Measurements from ENCODE around the gene MTMR3. TPM values are rescaled to one million over a fixed set of nuclear protein-coding genes. Genes with fewer than 3 reads are reported as not detected.

The MTMR3 gene
- total and polyA plus RNA-seq, 2 donors (not counting 1 experiment from before 2014, with no cell fraction given), result 31.7 to 67.8 TPM

GRCh38 chr22:30025221-30025620, 142.2 kb downstream of the MTMR3 start:
- TF ChIP-seq CTCF (IDR thresholded peaks at IDR 0.05) (no peak), EZH2 (IDR thresholded peaks at IDR 0.05; ENCODE audit: borderline replicate concordance, insufficient read depth, low read depth, low read length, poor library complexity, severe bottlenecking) (no peak)
- no peak for ATAC-seq (ENCODE audit: low read depth)
- no peaks in the 10 kb centered on the region for H3K4me1 Mint-ChIP-seq
- no peak overlapping the region for H3K27ac Mint-ChIP-seq
- H3K4me1 ChIP-seq (ENCODE audit: control insufficient read depth in 2 of 2, insufficient read depth in 2 of 2, low read length in 2 of 2), result no peaks in the 10 kb centered on the region
- no peak overlapping the region for H3K9ac ChIP-seq (ENCODE audit: low read length)
- no peak for DNase-seq
- no peaks in the 10 kb centered on the region for H3K9me3 ChIP-seq (ENCODE audit: control extremely low read depth in 1 of 3, control insufficient read depth in 2 of 3, insufficient read depth in 1 of 3, low read length in 2 of 3)
- 72% methylated on average over 3 of the region's 3 CpGs for WGBS (ENCODE audit: insufficient coverage)
- no peak overlapping the region for H3K4me3 ChIP-seq (ENCODE audit: control extremely low read depth in 1 of 5, extremely low read depth in 1 of 5, insufficient read depth in 1 of 5, low read depth in 2 of 5, low read length in 4 of 5)
- no peak overlapping the region for H3K4me2 ChIP-seq (replicated peaks; ENCODE audit: low read depth, low read length, poor library complexity, severe bottlenecking)
- H3K27me3 Mint-ChIP-seq, result no peaks in the 10 kb centered on the region
- intact Hi-C loops (cut with micrococcal nuclease), result no loop called here
- no peak overlapping the region for H2AFZ ChIP-seq (ENCODE audit: insufficient read depth, low read depth, low read length, poor library complexity, severe bottlenecking)
- H3K27ac ChIP-seq (ENCODE audit: low read length in 2 of 2), result no peak overlapping the region
- no peaks in the 10 kb centered on the region for H3K79me2 ChIP-seq (ENCODE audit: control insufficient read depth, insufficient read depth, low read length)
- POLR2A ChIA-PET, result no interaction called here
- H3K9me3 Mint-ChIP-seq (ENCODE audit: insufficient read depth), result no peaks in the 10 kb centered on the region
- no peaks in the 10 kb centered on the region for H4K20me1 ChIP-seq (ENCODE audit: control insufficient read depth, insufficient read depth, low read length, poor library complexity, severe bottlenecking)
- no peak overlapping the region for H3K4me3 Mint-ChIP-seq
- H3K36me3 ChIP-seq (replicated peaks in 1 of 2; ENCODE audit: control extremely low read depth in 1 of 2, control insufficient read depth in 1 of 2, extremely low read depth in 1 of 2, insufficient read depth in 2 of 2, low read length in 1 of 2), result peaks cover 4 to 67% of the 10 kb centered on the region in 2 experiments
- no peaks in the 10 kb centered on the region for H3K27me3 ChIP-seq (replicated peaks in 1 of 4; ENCODE audit: control extremely low read depth in 1 of 4, control insufficient read depth in 3 of 4, insufficient read depth in 4 of 4, low read length in 3 of 4)
- CTCF ChIA-PET, result interaction anchor here (1.2 kb wide), 1 partner anchor 20 kb away, joined by 3 read pairs; no protein-coding TSS in a partner anchor

GRCh38 chr22:30026756-30027155, 143.8 kb downstream of the MTMR3 start:
- ATAC-seq (ENCODE audit: low read depth) (no peak), DNase-seq (no peak)
- H3K27me3 ChIP-seq (replicated peaks in 1 of 4; ENCODE audit: control extremely low read depth in 1 of 4, control insufficient read depth in 3 of 4, insufficient read depth in 4 of 4, low read length in 3 of 4), result no peaks in the 10 kb centered on the region
- H3K79me2 ChIP-seq (ENCODE audit: control insufficient read depth, insufficient read depth, low read length), result no peaks in the 10 kb centered on the region
- Mint-ChIP-seq H3K27me3 (no peaks in the 10 kb centered on the region), H3K4me3 (no peak overlapping the region), H3K27ac (no peak overlapping the region), H3K9me3 (ENCODE audit: insufficient read depth) (no peaks in the 10 kb centered on the region), H3K4me1 (no peaks in the 10 kb centered on the region)
- no peak overlapping the region for H3K27ac ChIP-seq (ENCODE audit: low read length in 2 of 2)
- no peaks in the 10 kb centered on the region for H3K4me1 ChIP-seq (ENCODE audit: control insufficient read depth in 2 of 2, insufficient read depth in 2 of 2, low read length in 2 of 2)
- H3K9me3 ChIP-seq (ENCODE audit: control extremely low read depth in 1 of 3, control insufficient read depth in 2 of 3, insufficient read depth in 1 of 3, low read length in 2 of 3), result no peaks in the 10 kb centered on the region
- no peak overlapping the region for H3K9ac ChIP-seq (ENCODE audit: low read length)
- H2AFZ ChIP-seq (ENCODE audit: insufficient read depth, low read depth, low read length, poor library complexity, severe bottlenecking), result no peak overlapping the region
- WGBS (ENCODE audit: insufficient coverage), result 100% methylated on average over 2 of the region's 2 CpGs
- peaks cover 4 to 52% of the 10 kb centered on the region in 2 experiments for H3K36me3 ChIP-seq (replicated peaks in 1 of 2; ENCODE audit: control extremely low read depth in 1 of 2, control insufficient read depth in 1 of 2, extremely low read depth in 1 of 2, insufficient read depth in 2 of 2, low read length in 1 of 2)
- intact Hi-C loops (cut with micrococcal nuclease), result no loop called here
- H4K20me1 ChIP-seq (ENCODE audit: control insufficient read depth, insufficient read depth, low read length, poor library complexity, severe bottlenecking), result no peaks in the 10 kb centered on the region
- no peak overlapping the region for H3K4me2 ChIP-seq (replicated peaks; ENCODE audit: low read depth, low read length, poor library complexity, severe bottlenecking)
- TF ChIP-seq EZH2 (IDR thresholded peaks at IDR 0.05; ENCODE audit: borderline replicate concordance, insufficient read depth, low read depth, low read length, poor library complexity, severe bottlenecking) (no peak), CTCF (IDR thresholded peaks at IDR 0.05) (no peak)
- POLR2A ChIA-PET, result no interaction called here
- CTCF ChIA-PET, result no interaction called here
- no peak overlapping the region for H3K4me3 ChIP-seq (ENCODE audit: control extremely low read depth in 1 of 5, extremely low read depth in 1 of 5, insufficient read depth in 1 of 5, low read depth in 2 of 5, low read length in 4 of 5)
